GM12873 (cell line): ENCODE measurements around the gene SLC1A7.

Experiments used
- CTCF ChIP-seq: IDR thresholded peaks from 2 replicates; pipeline ENCODE4 v1.5.1; 2012; ENCODE audit warnings: low read depth, mild to moderate bottlenecking, moderate library complexity, low read length, control low read depth; ENCODE audit not compliant: insufficient read depth; ENCODE audit errors: missing control alignments

The SLC1A7 gene

GRCh38 chr1:53172426-53173128 lies 30.1 kb upstream of the SLC1A7 start:
- TF ChIP-seq CTCF = no peak

- TF ChIP-seq CTCF = no peak
Measured at GRCh38 chr1:53166912-53167311, 24.5 kb upstream of the SLC1A7 start.

GRCh38 chr1:53166366-53166765 lies 23.9 kb upstream of the SLC1A7 start:
- TF ChIP-seq CTCF = no peak

GRCh38 chr1:53165408-53165961 lies 23.0 kb upstream of the SLC1A7 start:
- no peak for TF ChIP-seq CTCF

GRCh38 chr1:53163291-53163768 lies 20.9 kb upstream of the SLC1A7 start:
- no peak for TF ChIP-seq CTCF

GRCh38 chr1:53162621-53163020 lies 20.2 kb upstream of the SLC1A7 start:
- no peak for TF ChIP-seq CTCF

- TF ChIP-seq CTCF = no peak
Measured at GRCh38 chr1:53160924-53161378, 18.5 kb upstream of the SLC1A7 start.
